Measurements from ENCODE around the gene SORCS2. TPM values are rescaled to one million over a fixed set of nuclear protein-coding genes. Genes with fewer than 3 reads are reported as not detected.
A peak's percentile ranks its signal among the peaks of the same experiment; 100 is the strongest.

The SORCS2 gene
- total RNA-seq, 1 donor from 2014 or later, result 7.2 TPM

DNA sequence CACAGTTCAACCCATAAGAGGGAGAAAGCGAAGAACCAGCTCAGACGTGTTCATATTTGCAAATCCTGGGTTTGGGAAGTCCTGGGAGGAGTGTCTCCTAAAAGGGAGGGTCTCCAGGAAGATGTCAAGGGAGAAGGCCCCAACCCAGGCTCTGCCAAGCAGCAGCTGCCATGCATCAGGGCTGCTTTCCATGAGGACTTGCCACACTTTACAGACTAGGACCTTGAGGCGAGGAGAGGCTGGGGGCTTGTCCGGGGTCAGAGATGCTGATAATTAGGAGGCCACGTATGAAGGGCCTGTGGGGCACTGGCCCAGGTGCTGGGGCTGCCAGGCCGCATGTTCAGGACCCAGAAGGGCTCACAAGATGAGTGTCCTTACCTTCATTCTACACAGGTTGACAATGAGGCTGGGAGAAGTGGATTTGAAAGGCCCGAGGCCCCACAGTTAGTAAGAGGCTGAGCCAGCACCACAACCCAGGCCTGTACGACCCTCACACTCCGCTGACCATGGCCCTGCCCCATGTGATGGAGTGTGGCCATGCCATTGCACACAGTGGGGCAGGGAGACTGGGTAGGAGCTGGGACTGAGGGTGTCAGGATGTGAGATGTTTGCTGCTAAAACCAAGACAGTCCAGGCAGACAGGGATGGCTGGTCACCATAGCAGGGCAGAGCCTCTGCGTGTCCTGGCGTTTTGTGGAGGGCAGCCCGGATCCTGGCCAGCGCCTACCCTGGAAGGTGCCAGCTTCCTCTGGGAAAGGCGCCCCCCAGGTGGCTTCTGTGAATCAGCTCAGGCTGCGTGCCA is 147.6 kb downstream of the SORCS2 start:
- Histone ChIP-seq H3K36me3 (no peaks in the 10 kb centered on the region), H3K27me3 (no peaks in the 10 kb centered on the region), H3K4me1 (peaks cover 6% of the 10 kb centered on the region), H3K4me3 (no peak overlapping the region), H3K9me3 (no peaks in the 10 kb centered on the region), H3K27ac (no peak overlapping the region)
- intact Hi-C loops (cut with DNase I), result no loop called here
- DNase-seq (peak; percentile 49), ATAC-seq (no peak)
- TF ChIP-seq, protein P1, sequence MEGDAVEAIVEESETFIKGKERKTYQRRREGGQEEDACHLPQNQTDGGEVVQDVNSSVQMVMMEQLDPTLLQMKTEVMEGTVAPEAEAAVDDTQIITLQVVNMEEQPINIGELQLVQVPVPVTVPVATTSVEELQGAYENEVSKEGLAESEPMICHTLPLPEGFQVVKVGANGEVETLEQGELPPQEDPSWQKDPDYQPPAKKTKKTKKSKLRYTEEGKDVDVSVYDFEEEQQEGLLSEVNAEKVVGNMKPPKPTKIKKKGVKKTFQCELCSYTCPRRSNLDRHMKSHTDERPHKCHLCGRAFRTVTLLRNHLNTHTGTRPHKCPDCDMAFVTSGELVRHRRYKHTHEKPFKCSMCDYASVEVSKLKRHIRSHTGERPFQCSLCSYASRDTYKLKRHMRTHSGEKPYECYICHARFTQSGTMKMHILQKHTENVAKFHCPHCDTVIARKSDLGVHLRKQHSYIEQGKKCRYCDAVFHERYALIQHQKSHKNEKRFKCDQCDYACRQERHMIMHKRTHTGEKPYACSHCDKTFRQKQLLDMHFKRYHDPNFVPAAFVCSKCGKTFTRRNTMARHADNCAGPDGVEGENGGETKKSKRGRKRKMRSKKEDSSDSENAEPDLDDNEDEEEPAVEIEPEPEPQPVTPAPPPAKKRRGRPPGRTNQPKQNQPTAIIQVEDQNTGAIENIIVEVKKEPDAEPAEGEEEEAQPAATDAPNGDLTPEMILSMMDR (IDR thresholded peaks at IDR 0.05), result no peak

DNA sequence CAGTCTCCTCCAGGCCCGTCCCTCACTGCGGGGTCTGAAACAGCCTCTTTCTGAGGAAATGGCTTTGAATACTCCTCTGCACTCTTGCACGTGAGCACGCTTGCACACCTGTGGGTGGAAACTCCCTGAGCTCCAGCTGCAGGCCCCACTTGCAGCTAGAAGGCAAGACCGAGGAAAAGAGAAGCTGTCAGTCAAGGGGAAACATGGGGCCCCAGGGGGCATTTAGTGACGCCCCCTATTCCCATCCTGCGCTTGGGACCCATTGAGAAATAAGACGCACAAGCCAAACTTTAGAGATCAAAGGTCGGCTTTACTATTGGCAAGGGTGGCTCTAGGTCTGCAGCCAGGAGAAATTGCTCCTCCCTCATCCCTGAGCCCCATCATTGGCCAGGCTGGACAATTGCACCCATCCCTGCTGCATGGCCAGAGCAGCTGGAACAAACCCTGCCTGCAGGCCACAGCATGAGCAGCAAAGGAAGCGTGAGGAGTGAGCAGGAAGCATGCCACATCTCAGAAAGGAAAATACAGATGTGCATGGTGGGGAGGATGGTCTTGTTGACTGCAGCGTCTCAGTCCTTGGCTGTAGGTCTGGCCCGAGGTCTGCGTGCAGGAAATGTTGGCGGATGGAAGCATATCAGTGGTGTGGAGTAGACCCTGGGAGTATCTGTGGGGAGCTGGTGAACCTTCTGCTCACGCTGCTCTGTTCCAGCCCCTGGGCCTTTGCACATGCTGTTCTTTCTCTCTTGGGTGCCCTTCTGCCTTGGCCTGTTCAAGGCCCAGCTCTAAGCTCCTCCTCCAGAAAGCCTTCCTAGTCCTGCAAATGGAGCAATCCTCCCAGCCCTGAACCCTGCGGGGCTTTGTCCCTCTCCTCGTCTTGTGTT is 148.5 kb downstream of the SORCS2 start:
- Histone ChIP-seq H3K27me3 (no peaks in the 10 kb centered on the region), H3K4me1 (no peaks in the 10 kb centered on the region), H3K4me3 (no peak overlapping the region), H3K9me3 (no peaks in the 10 kb centered on the region), H3K27ac (no peak overlapping the region), H3K36me3 (no peaks in the 10 kb centered on the region)
- no peak for ATAC-seq
- peak; percentile 42 for DNase-seq
- intact Hi-C loops (cut with DNase I), result no loop called here
- TF ChIP-seq, protein P1 (IDR thresholded peaks at IDR 0.05), result no peak

DNA sequence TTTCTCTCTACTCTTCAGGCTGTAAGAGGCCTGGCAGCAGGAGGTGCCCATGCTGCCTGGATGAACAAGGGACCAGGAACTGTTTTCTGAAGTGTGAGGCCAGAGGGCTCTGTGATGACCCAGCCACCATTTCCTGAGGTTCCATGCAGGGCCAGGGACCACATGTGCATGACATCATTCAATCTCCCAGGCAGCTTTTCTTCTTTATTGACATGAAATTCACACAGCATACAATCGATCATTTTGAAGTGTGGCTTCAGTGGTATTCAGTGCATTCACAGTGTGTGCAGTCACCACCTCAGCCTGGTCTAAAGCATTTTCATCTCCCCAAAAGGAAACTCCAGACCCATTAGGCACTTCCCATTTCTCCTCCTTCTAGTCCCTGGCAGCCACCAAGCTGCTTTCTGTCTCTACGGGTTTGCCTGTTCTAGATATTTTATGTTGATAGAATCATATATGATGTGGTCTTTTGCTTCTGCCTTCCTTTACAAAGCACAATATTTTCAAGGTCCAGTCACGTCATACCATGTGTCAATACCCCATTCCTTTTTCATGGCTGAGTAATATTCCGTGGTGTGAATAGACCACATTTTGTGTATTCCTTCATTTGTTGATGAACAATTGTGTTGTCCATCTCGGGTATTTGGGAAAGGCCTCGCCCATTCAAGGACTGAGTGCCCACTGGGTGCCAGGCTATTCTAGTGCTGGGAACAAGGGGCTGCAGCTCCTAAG is 149.3 kb downstream of the SORCS2 start:
- no peaks in the 10 kb centered on the region for H3K36me3 ChIP-seq
- no peak overlapping the region for H3K4me3 ChIP-seq
- peaks cover 7% of the 10 kb centered on the region for H3K9me3 ChIP-seq
- no peaks in the 10 kb centered on the region for H3K27me3 ChIP-seq
- intact Hi-C loops (cut with DNase I), result no loop called here
- no peak overlapping the region for H3K27ac ChIP-seq
- no peaks in the 10 kb centered on the region for H3K4me1 ChIP-seq
- no peak for DNase-seq
- no peak for ATAC-seq
- TF ChIP-seq, protein P1 (IDR thresholded peaks at IDR 0.05), result no peak

DNA sequence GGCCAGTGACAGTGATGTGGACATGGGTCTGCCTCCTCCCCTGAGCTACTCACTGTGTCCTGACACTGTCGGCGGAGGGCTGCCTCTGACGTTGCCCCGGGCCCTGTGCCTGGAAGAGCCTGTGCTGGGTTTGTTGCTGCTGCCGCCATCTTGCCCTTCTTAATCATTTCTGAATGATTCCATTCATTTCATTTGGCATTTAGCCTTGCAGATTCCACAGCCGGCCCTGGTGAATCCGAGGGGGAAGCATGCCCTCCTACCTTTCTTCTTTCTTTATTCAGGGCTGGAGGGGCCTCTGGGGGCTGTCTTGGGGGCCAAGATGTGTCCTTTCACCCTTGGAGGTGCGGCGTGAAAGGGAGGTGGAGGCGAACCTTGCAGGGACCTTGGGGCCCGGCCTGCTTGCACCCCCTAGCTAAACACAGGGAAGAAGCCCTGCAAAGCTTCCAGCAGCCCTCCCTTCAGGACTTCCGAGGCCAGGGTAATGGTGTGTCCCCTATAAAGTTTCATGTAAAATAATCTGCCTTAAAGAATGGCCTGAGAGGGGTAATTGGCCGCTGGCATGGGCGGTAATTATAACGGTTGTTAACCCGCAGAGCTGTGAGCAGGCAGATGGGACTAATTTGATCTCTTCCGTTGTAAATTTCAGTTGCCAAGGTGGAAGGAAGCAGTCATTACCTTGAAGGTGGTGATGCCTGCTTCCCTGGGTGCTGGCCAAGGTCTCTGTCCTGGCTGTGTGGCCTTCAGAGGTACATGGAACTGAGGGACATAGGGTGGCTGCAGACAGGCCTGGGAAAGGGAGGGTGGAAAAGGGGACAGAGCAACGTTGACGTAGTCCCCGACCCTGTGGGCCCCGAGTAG is 150.1 kb downstream of the SORCS2 start:
- intact Hi-C loops (cut with DNase I), result no loop called here
- TF ChIP-seq, protein P1 (IDR thresholded peaks at IDR 0.05), result no peak
- Histone ChIP-seq H3K4me1 (no peaks in the 10 kb centered on the region), H3K27me3 (no peaks in the 10 kb centered on the region), H3K36me3 (no peaks in the 10 kb centered on the region), H3K4me3 (no peak overlapping the region), H3K9me3 (peaks cover 7% of the 10 kb centered on the region), H3K27ac (no peak overlapping the region)
- no peak for ATAC-seq
- DNase-seq, result peak; percentile 47
